ENCODE results near the gene UBE2O.
A peak's percentile ranks its signal among the peaks of the same experiment; 100 is the strongest.

UBE2O gene

GRCh38 chr17:76462556-76463290 lies 9.8 kb upstream of the UBE2O start:
- no peak for DNase-seq

GRCh38 chr17:76461765-76462555 lies 9.0 kb upstream of the UBE2O start:
- DNase-seq, result no peak

- no peak for DNase-seq
Observed at GRCh38 chr17:76459674-76460073, 6.7 kb upstream of the UBE2O start.

GRCh38 chr17:76458580-76459490 lies 5.9 kb upstream of the UBE2O start:
- peak; percentile 40 for DNase-seq

GRCh38 chr17:76453431-76453743 lies 435 bp upstream of the UBE2O start:
- DNase-seq, result no peak

GRCh38 chr17:76452127-76452659 lies 759 bp downstream of the UBE2O start:
- DNase-seq, result peak; percentile 32

GRCh38 chr17:76451506-76451905 lies 1.4 kb downstream of the UBE2O start:
- DNase-seq, result no peak

- DNase-seq, result no peak
Observed at GRCh38 chr17:76449126-76449525, 3.8 kb downstream of the UBE2O start.

- no peak for DNase-seq
Observed at GRCh38 chr17:76447931-76448652, 4.9 kb downstream of the UBE2O start.

GRCh38 chr17:76446449-76447231 lies 6.3 kb downstream of the UBE2O start:
- DNase-seq, result peak; percentile 45

- DNase-seq, result no peak
Observed at GRCh38 chr17:76445697-76446448, 7.1 kb downstream of the UBE2O start.

- no peak for DNase-seq
Observed at GRCh38 chr17:76444518-76445311, 8.2 kb downstream of the UBE2O start.

- DNase-seq, result no peak
Observed at GRCh38 chr17:76442341-76443338, 10.3 kb downstream of the UBE2O start.

GRCh38 chr17:76441686-76442340 lies 11.1 kb downstream of the UBE2O start:
- no peak for DNase-seq

GRCh38 chr17:76440751-76441362 lies 12.1 kb downstream of the UBE2O start:
- DNase-seq, result no peak

- no peak for DNase-seq
Observed at GRCh38 chr17:76439314-76439928, 13.5 kb downstream of the UBE2O start.

- no peak for DNase-seq
Observed at GRCh38 chr17:76438906-76439305, 14.0 kb downstream of the UBE2O start.
